ENCODE measurements around the gene HNRNPM. TPM values are rescaled to one million over a fixed set of nuclear protein-coding genes. Genes with fewer than 3 reads are reported as not detected.

The HNRNPM gene
- total RNA-seq, 1 donor from 2014 or later: 198 TPM

GRCh38 chr19:8466018-8466417 is 21.2 kb downstream of the HNRNPM start:
- peaks cover 76 to 78% of the 10 kb centered on the region in 2 donors for H3K36me3 ChIP-seq
- no peaks in the 10 kb centered on the region for H3K9me3 ChIP-seq
- DNase-seq (ENCODE audit: low spot score in 2 of 2): no peak
- H3K27ac ChIP-seq: no peak overlapping the region
- no peak overlapping the region for H3K4me3 ChIP-seq
- H3K4me1 ChIP-seq: peaks cover 0 to 5% of the 10 kb centered on the region in 2 donors
- intact Hi-C loops (cut with DNase I): no loop called here
- TF ChIP-seq CTCF (IDR thresholded peaks at IDR 0.05): no peak
- H3K27me3 ChIP-seq: no peaks in the 10 kb centered on the region

- H3K27me3 ChIP-seq: no peaks in the 10 kb centered on the region
- H3K9me3 ChIP-seq: no peaks in the 10 kb centered on the region
- no peaks in the 10 kb centered on the region for H3K4me1 ChIP-seq
- peaks cover 96 to 99% of the 10 kb centered on the region in 2 donors for H3K36me3 ChIP-seq
- no peak for TF ChIP-seq CTCF (IDR thresholded peaks at IDR 0.05)
- no peak overlapping the region for H3K4me3 ChIP-seq
- intact Hi-C loops (cut with DNase I): no loop called here
- DNase-seq (ENCODE audit: low spot score in 2 of 2): no peak
- H3K27ac ChIP-seq: no peak overlapping the region
Measured at GRCh38 chr19:8468124-8468523, 23.3 kb downstream of the HNRNPM start.

GRCh38 chr19:8468761-8469373 is 24.1 kb downstream of the HNRNPM start:
- H3K27ac ChIP-seq: no peak overlapping the region
- no peak overlapping the region for H3K4me3 ChIP-seq
- TF ChIP-seq CTCF (IDR thresholded peaks at IDR 0.05): no peak
- no peaks in the 10 kb centered on the region for H3K27me3 ChIP-seq
- peaks cover 94 to 100% of the 10 kb centered on the region in 2 donors for H3K36me3 ChIP-seq
- intact Hi-C loops (cut with DNase I): no loop called here
- no peaks in the 10 kb centered on the region for H3K4me1 ChIP-seq
- H3K9me3 ChIP-seq: no peaks in the 10 kb centered on the region
- DNase-seq (ENCODE audit: low spot score in 2 of 2): no peak

- Histone ChIP-seq H3K9me3 (no peaks in the 10 kb centered on the region), H3K4me3 (no peak overlapping the region), H3K4me1 (no peaks in the 10 kb centered on the region), H3K27ac (no peak overlapping the region), H3K27me3 (no peaks in the 10 kb centered on the region), H3K36me3 (peaks cover 86 to 98% of the 10 kb centered on the region in 2 donors)
- TF ChIP-seq CTCF (IDR thresholded peaks at IDR 0.05): no peak
- DNase-seq (ENCODE audit: low spot score in 2 of 2): no peak
- intact Hi-C loops (cut with DNase I): no loop called here
Measured at GRCh38 chr19:8469613-8470368, 25.0 kb downstream of the HNRNPM start.

GRCh38 chr19:8473648-8474476 is 29.1 kb downstream of the HNRNPM start:
- peaks cover 71 to 92% of the 10 kb centered on the region in 2 donors for H3K36me3 ChIP-seq
- TF ChIP-seq CTCF (IDR thresholded peaks at IDR 0.05): no peak
- intact Hi-C loops (cut with DNase I): no loop called here
- H3K27ac ChIP-seq: no peak overlapping the region
- H3K27me3 ChIP-seq: no peaks in the 10 kb centered on the region
- H3K4me1 ChIP-seq: no peaks in the 10 kb centered on the region
- no peak for DNase-seq (ENCODE audit: low spot score in 2 of 2)
- no peaks in the 10 kb centered on the region for H3K9me3 ChIP-seq
- H3K4me3 ChIP-seq: no peak overlapping the region
